H1 (cell line): Measurements from ENCODE around the gene CCDC197. TPM values are rescaled to one million over a fixed set of nuclear protein-coding genes. Genes with fewer than 3 reads are reported as not detected.

Source experiments
- CTCF ChIA-PET: fragments of 300-600 bp; sonication (Branson Sonifier 250); formaldehyde crosslinking; loops from one replicate; lab custom pipeline; 2021; ENCODE audit not compliant: partially characterized antibody; lab: Charles Lee
- POLR2A ChIA-PET: fragments of 300-600 bp; sonication (Branson Sonifier 250); formaldehyde crosslinking; loops from one replicate; lab custom pipeline; 2021; ENCODE audit warnings: inconsistent platforms; ENCODE audit not compliant: partially characterized antibody; lab: Charles Lee
- DNase-seq, 2 experiments: peaks; one replicate each; pipeline versions ENCODE4 v3.0.0 to v3.0.0-alpha.2; 2010 to 2022; ENCODE audit warnings: low spot score in 2 of 2, low read depth in 1 of 2, mixed read lengths in 1 of 2
- FAIRE-seq: peaks from 2 replicates; lab custom pipeline; 2011; peaks lifted over from hg19 to GRCh38; lab: Jason Lieb, UNC
- H2AFZ ChIP-seq: 2 replicates; pipeline ENCODE4 v1.8.1; 2012; ENCODE audit warnings: low read length, inconsistent platforms
- H2AK5ac ChIP-seq: 2 replicates; pipeline ENCODE4 v1.6.1; 2013; ENCODE audit warnings: low read depth, low read length
- H2BK120ac ChIP-seq: replicated peaks from 2 replicates; pipeline ENCODE3; 2013; ENCODE audit warnings: low read depth, low read length, inconsistent platforms
- H2BK12ac ChIP-seq: 2 replicates; pipeline ENCODE4 v1.6.1; 2013; ENCODE audit warnings: low read depth, low read length
- H2BK15ac ChIP-seq: 2 replicates; pipeline ENCODE4 v1.6.1; 2013; ENCODE audit warnings: low read length
- H2BK20ac ChIP-seq: 2 replicates; pipeline ENCODE4 v1.6.1; 2013; ENCODE audit warnings: low read length
- H2BK5ac ChIP-seq: 2 replicates; pipeline ENCODE4 v1.6.1; 2013; ENCODE audit warnings: low read depth, low read length
- H3K14ac ChIP-seq: 2 replicates; pipeline ENCODE4 v1.6.1; 2013; ENCODE audit warnings: inconsistent platforms; ENCODE audit not compliant: insufficient read length
- H3K18ac ChIP-seq: 2 replicates; pipeline ENCODE4 v1.6.1; 2013; ENCODE audit warnings: low read length; ENCODE audit errors: extremely low read depth
- H3K23ac ChIP-seq: 2 replicates; pipeline ENCODE4 v1.6.1; 2013; ENCODE audit warnings: inconsistent platforms; ENCODE audit not compliant: insufficient read length
- H3K23me2 ChIP-seq: 2 replicates; pipeline ENCODE4 v1.6.1; 2013; ENCODE audit warnings: low read depth, low read length
- H3K27ac ChIP-seq: 2 replicates; pipeline ENCODE4 v1.6.1; 2011; ENCODE audit warnings: low read depth, low read length, inconsistent platforms
- H3K27me3 ChIP-seq, 4 experiments: replicated peaks in 1 of 4; 1 replicate in 1 of 4; 2 replicates in 3 of 4; pipeline versions ENCODE4 v1.6.1 to v1.8.1; 2011 to 2013; ENCODE audit warnings: low read length in 3 of 4, mild to moderate bottlenecking in 3 of 4, inconsistent platforms in 2 of 4, mixed read lengths in 2 of 4, moderate library complexity in 1 of 4; ENCODE audit not compliant: control insufficient read depth in 3 of 4, insufficient read depth in 3 of 4; ENCODE audit errors: extremely low read depth in 1 of 4
- H3K36me3 ChIP-seq, 4 experiments: 2 replicates each; pipeline versions ENCODE4 v1.6.1 to v1.8.1; 2011 to 2013; ENCODE audit warnings: mild to moderate bottlenecking in 4 of 4, low read length in 3 of 4, moderate library complexity in 2 of 4, control low read depth in 1 of 4, inconsistent platforms in 1 of 4; ENCODE audit not compliant: insufficient read depth in 4 of 4, control insufficient read depth in 2 of 4
- H3K4ac ChIP-seq: replicated peaks from 2 replicates; pipeline ENCODE3; 2013; ENCODE audit warnings: low read length, low read depth, mixed read lengths, inconsistent platforms; ENCODE audit not compliant: insufficient read length
- H3K4me1 ChIP-seq, 4 experiments: replicated peaks in 1 of 4; 1 replicate in 1 of 4; 2 replicates in 3 of 4; pipeline versions ENCODE4 v1.6.1 to v1.8.1; 2011 to 2013; ENCODE audit warnings: low read length in 3 of 4, inconsistent platforms in 2 of 4, mixed read lengths in 1 of 4; ENCODE audit not compliant: insufficient read depth in 4 of 4, control insufficient read depth in 3 of 4
- H3K4me2 ChIP-seq, 2 experiments: 2 replicates each; pipeline versions ENCODE4 v1.6.1 to v1.8.1; 2011 to 2013; ENCODE audit warnings: low read depth in 2 of 2, low read length in 2 of 2, control low read depth in 1 of 2, inconsistent platforms in 1 of 2, mild to moderate bottlenecking in 1 of 2; ENCODE audit not compliant: insufficient read depth in 1 of 2
- H3K4me3 ChIP-seq, 4 experiments: fragments of 200-600, 300-600 bp in 1 of 4; sonication (generic), shearing (Covaris generic), sonication (Bioruptor Twin) in 1 of 4; 2 replicates each; pipeline versions ENCODE4 v1.5.1 to v1.8.1; 2011 to 2016; ENCODE audit warnings: low read length in 4 of 4, low read depth in 3 of 4, control low read depth in 2 of 4, inconsistent platforms in 2 of 4, mild to moderate bottlenecking in 2 of 4, mixed read lengths in 1 of 4, moderate library complexity in 1 of 4; ENCODE audit not compliant: insufficient read depth in 2 of 4; ENCODE audit errors: extremely low read depth in 1 of 4
- H3K56ac ChIP-seq: replicated peaks from 2 replicates; pipeline ENCODE3; 2013; ENCODE audit warnings: low read depth, mild to moderate bottlenecking, mixed read lengths, low read length, inconsistent platforms; ENCODE audit not compliant: insufficient read length
- H3K79me1 ChIP-seq: 2 replicates; pipeline ENCODE4 v1.6.1; 2013; ENCODE audit warnings: low read depth, low read length, control low read depth
- H3K79me2 ChIP-seq, 2 experiments: 2 replicates each; pipeline versions ENCODE4 v1.6.1 to v1.8.1; 2012 to 2013; ENCODE audit warnings: low read length in 2 of 2, mild to moderate bottlenecking in 2 of 2, inconsistent platforms in 1 of 2; ENCODE audit not compliant: insufficient read depth in 2 of 2, control insufficient read depth in 1 of 2
- H3K9ac ChIP-seq, 4 experiments: replicated peaks in 1 of 4; 1 replicate in 1 of 4; 2 replicates in 3 of 4; pipeline versions ENCODE4 v1.6.1 to v1.8.1; 2011 to 2013; ENCODE audit warnings: low read depth in 3 of 4, low read length in 3 of 4, control low read depth in 2 of 4, mild to moderate bottlenecking in 2 of 4, moderate library complexity in 2 of 4, inconsistent platforms in 1 of 4; ENCODE audit errors: extremely low read depth in 1 of 4
- H3K9me3 ChIP-seq, 2 experiments: 2 replicates each; pipeline versions ENCODE4 v1.6.1 to v1.8.1; 2012 to 2013; ENCODE audit warnings: mild to moderate bottlenecking in 2 of 2, moderate library complexity in 2 of 2, control low read depth in 1 of 2, inconsistent platforms in 1 of 2, low read depth in 1 of 2, low read length in 1 of 2, mixed read lengths in 1 of 2; ENCODE audit not compliant: insufficient read depth in 2 of 2
- H4K20me1 ChIP-seq, 2 experiments: replicated peaks in 1 of 2; 2 replicates each; pipeline versions ENCODE3 to v1.8.1; 2011 to 2013; ENCODE audit warnings: inconsistent platforms in 2 of 2, low read length in 2 of 2, mild to moderate bottlenecking in 1 of 2; ENCODE audit not compliant: insufficient read depth in 2 of 2, control insufficient read depth in 1 of 2
- H4K5ac ChIP-seq: 2 replicates; pipeline ENCODE4 v1.6.1; 2013; ENCODE audit warnings: low read length, low read depth, mixed read lengths, inconsistent platforms; ENCODE audit not compliant: insufficient read length
- H4K8ac ChIP-seq: 2 replicates; pipeline ENCODE4 v1.8.0; 2013; ENCODE audit warnings: mild to moderate bottlenecking, moderate library complexity, low read length, inconsistent platforms; ENCODE audit not compliant: insufficient read depth; ENCODE audit errors: extremely low read depth
- H4K91ac ChIP-seq: replicated peaks from 2 replicates; pipeline ENCODE3; 2013; ENCODE audit warnings: low read length, mixed read lengths, inconsistent platforms; ENCODE audit not compliant: insufficient read length
- CEBPB ChIP-seq: IDR thresholded peaks from 2 replicates; pipeline ENCODE4 v1.6.1; 2012; ENCODE audit warnings: low read depth, low read length
- CHD1 ChIP-seq: IDR thresholded peaks from 2 replicates; pipeline ENCODE4 v1.6.1; 2012; ENCODE audit warnings: low read depth, low read length, improper control_type of control experiment
- GTF2F1 ChIP-seq: IDR thresholded peaks from 2 replicates; pipeline ENCODE4 v1.6.1; 2012; ENCODE audit warnings: low read depth, low read length, improper control_type of control experiment, borderline replicate concordance
- POLR2AphosphoS5 ChIP-seq: IDR thresholded peaks from 2 replicates; pipeline ENCODE4 v1.6.1; 2011; ENCODE audit warnings: low read depth, low read length
- RBBP5 ChIP-seq: IDR thresholded peaks from 2 replicates; pipeline ENCODE4 v1.7.1; 2012; ENCODE audit warnings: low read depth, mild to moderate bottlenecking, inconsistent platforms, low read length, moderate library complexity, borderline replicate concordance
- SP2 ChIP-seq: IDR thresholded peaks from 2 replicates; pipeline ENCODE4 v1.6.1; 2012; ENCODE audit warnings: mild to moderate bottlenecking, low read length, inconsistent platforms
- TAF1 ChIP-seq: IDR thresholded peaks from 2 replicates; pipeline ENCODE4 v1.6.1; 2011; ENCODE audit warnings: mild to moderate bottlenecking, low read depth, low read length
- TAF7 ChIP-seq: optimal IDR thresholded peaks from 2 replicates; pipeline ENCODE3; 2011; ENCODE audit warnings: low read depth, mild to moderate bottlenecking, inconsistent platforms, low read length, moderate library complexity, borderline replicate concordance
- WGBS, 2 experiments: shearing (Covaris generic) in 1 of 2; methylation state at CpG; one replicate each; pipeline versions ENCODE4 v1.1.6 to v1.1.7; 2013 to 2015; ENCODE audit warnings: low lambda C conversion rate in 2 of 2, mixed read lengths in 2 of 2, inconsistent platforms in 1 of 2, low coverage in 1 of 2, missing lambda C conversion rate in 1 of 2; ENCODE audit not compliant: insufficient replicate concordance in 2 of 2, insufficient coverage in 1 of 2, insufficient read length in 1 of 2; ENCODE audit errors: extremely low coverage in 1 of 2, missing lambda C conversion rate in 1 of 2; 5-methylcytosine and 5-hydroxymethylcytosine counted together
- polyA plus RNA-seq, 7 experiments: library from polyadenylated mRNA; depleted of rRNA in 3 of 7; stranded (reverse) in 5 of 7; unstranded in 2 of 7; fragments of >200 nt in 5 of 7; fragments of 200-250 nt in 2 of 7; gene quantifications; 1 replicate in 5 of 7; 2 replicates in 1 of 7; 4 replicates in 1 of 7; pipeline versions ENCODE4 v1.2.1 to v1.2.3, GENCODE V29; 2011 to 2013; ENCODE audit warnings: missing spikeins in 2 of 7, mixed read lengths in 2 of 7
- total RNA-seq: library from RNA; stranded (reverse); fragmentation: NEBNext Ultra II Directional; extraction: Animal tissue kit (Norgen Biotek cat#: 25700); gene quantifications from 2 replicates; pipeline ENCODE4 v1.2.1, GENCODE V29; 2021

Gene CCDC197
- total and polyA plus RNA-seq, 2 of the 8 experiments (the other 6 are each of a cell fraction or from before 2014, with no cell fraction given): not detected

DNA sequence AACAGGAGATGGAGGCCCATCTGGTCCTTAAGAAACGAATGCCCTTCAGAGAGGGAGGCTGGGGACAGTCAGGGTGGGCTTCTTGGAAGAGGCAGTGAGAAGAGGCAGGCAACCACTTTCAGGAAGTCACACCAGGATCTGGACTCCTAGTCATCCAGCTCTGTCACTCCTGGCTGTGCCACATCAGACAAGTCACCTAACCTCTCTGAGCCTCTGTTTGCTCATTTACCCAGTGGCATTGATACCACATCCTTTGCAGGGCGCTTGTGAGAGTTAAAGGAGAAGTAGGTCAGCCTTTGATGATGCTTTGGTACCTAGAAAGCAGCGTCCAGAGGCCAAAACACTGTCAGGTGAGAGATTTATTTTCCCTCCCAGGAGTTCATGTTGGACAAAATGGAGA, 11.1 kb downstream of the CCDC197 start:
- Histone ChIP-seq H2AFZ (no peak overlapping the region), H3K36me3 (no peaks in the 10 kb centered on the region), H3K27me3 (peaks cover 0 to 2% (median 0%) of the 10 kb centered on the region in 4 experiments; a peak in 1 of 7 replicates), H3K4ac (no peak overlapping the region), H4K8ac (no peak overlapping the region), H2BK12ac (no peak overlapping the region), H2BK120ac (no peak overlapping the region), H4K5ac (no peak overlapping the region), H2BK5ac (no peak overlapping the region), H3K79me2 (no peaks in the 10 kb centered on the region), H3K4me3 (no peak overlapping the region), H3K23me2 (peaks cover 3% of the 10 kb centered on the region; the same call in 1 of the 2 replicates), H3K9me3 (no peaks in the 10 kb centered on the region), H3K27ac (no peak overlapping the region), H3K4me1 (no peaks in the 10 kb centered on the region), H2BK15ac (no peak overlapping the region), H4K20me1 (peaks cover 0 to 2% of the 10 kb centered on the region in 2 experiments), H3K56ac (no peak overlapping the region), H3K14ac (no peak overlapping the region), H3K79me1 (no peaks in the 10 kb centered on the region), H3K18ac (no peak overlapping the region), H2BK20ac (no peak overlapping the region), H3K9ac (no peak overlapping the region), H3K23ac (no peak overlapping the region), H4K91ac (no peak overlapping the region), H2AK5ac (no peak overlapping the region), H3K4me2 (no peak overlapping the region)
- POLR2A ChIA-PET: interaction anchor here (1.2 kb wide), 1 partner anchor 71 kb away, joined by 3 read pairs; no protein-coding TSS in a partner anchor
- CTCF ChIA-PET: interaction anchor here (1.3 to 20.5 kb wide), 2 partner anchors 28 to 64 kb away, joined by 4 to 484 read pairs; no protein-coding TSS in a partner anchor
- WGBS, 2 experiments: 67% methylated on average over 3 of the region's 3 CpGs; no CpG with 5 or more reads in 1 of the 2 experiments
- no peak for DNase-seq
- no peak for FAIRE-seq
- TF ChIP-seq RBBP5: no peak
- no peak for TF ChIP-seq CEBPB
- no peak for TF ChIP-seq SP2
- TF ChIP-seq GTF2F1: no peak
- TF ChIP-seq CHD1: no peak
- TF ChIP-seq TAF1: no peak
- TF ChIP-seq POLR2AphosphoS5: no peak
- no peak for TF ChIP-seq TAF7
